Hepatocyte (in vitro differentiated cells): ENCODE measurements around the gene VPS45.

ENCODE experiments used
- EZH2 ChIP-seq: fragments of 200-600 bp; sonication (generic); IDR thresholded peaks from 2 replicates; pipeline ENCODE4 v1.6.1; 2016; ENCODE audit warnings: antibody characterized with exemption, mild to moderate bottlenecking, borderline replicate concordance
- EZH2phosphoT487 ChIP-seq: fragments of 200-600 bp; sonication (generic); IDR thresholded peaks from one replicate; pipeline ENCODE4 v1.6.1; 2018; ENCODE audit warnings: antibody characterized with exemption, mild to moderate bottlenecking, low read depth, moderate library complexity; ENCODE audit not compliant: unreplicated experiment, severe bottlenecking
- TF ChIP-seq, protein P1 (sequence below): fragments of 200-600 bp; sonication (generic); IDR thresholded peaks from 2 replicates; pipeline ENCODE4 v1.5.1; 2016; ENCODE audit warnings: antibody characterized with exemption, mild to moderate bottlenecking; ENCODE audit not compliant: poor library complexity

GRCh38 chr1:150178548-150178947 lies 111.0 kb downstream of the VPS45 start:
- TF ChIP-seq, protein P1, sequence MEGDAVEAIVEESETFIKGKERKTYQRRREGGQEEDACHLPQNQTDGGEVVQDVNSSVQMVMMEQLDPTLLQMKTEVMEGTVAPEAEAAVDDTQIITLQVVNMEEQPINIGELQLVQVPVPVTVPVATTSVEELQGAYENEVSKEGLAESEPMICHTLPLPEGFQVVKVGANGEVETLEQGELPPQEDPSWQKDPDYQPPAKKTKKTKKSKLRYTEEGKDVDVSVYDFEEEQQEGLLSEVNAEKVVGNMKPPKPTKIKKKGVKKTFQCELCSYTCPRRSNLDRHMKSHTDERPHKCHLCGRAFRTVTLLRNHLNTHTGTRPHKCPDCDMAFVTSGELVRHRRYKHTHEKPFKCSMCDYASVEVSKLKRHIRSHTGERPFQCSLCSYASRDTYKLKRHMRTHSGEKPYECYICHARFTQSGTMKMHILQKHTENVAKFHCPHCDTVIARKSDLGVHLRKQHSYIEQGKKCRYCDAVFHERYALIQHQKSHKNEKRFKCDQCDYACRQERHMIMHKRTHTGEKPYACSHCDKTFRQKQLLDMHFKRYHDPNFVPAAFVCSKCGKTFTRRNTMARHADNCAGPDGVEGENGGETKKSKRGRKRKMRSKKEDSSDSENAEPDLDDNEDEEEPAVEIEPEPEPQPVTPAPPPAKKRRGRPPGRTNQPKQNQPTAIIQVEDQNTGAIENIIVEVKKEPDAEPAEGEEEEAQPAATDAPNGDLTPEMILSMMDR: no peak
- TF ChIP-seq EZH2phosphoT487 (no peak), EZH2 (no peak)
